NT2/D1 (cell line): ENCODE data around the gene TGFB3.

Experiments used
- DNase-seq: peaks from one replicate; pipeline ENCODE4 v3.0.0-alpha.2; 2011; ENCODE audit warnings: low read depth, low spot score
- H3K27me3 ChIP-seq: 2 replicates; pipeline ENCODE4 v1.6.0; 2011; ENCODE audit warnings: mild to moderate bottlenecking; ENCODE audit not compliant: insufficient read length, insufficient read depth
- H3K36me3 ChIP-seq: 2 replicates; pipeline ENCODE4 v1.6.1; 2011; ENCODE audit warnings: mild to moderate bottlenecking, low read length, mixed read lengths; ENCODE audit not compliant: insufficient read depth, insufficient read length
- H3K4me1 ChIP-seq: 2 replicates; pipeline ENCODE4 v1.5.1; 2011; ENCODE audit not compliant: insufficient read depth, insufficient read length
- H3K4me3 ChIP-seq: 2 replicates; pipeline ENCODE4 v1.5.1; 2011; ENCODE audit warnings: low read depth; ENCODE audit not compliant: insufficient read length
- H3K9ac ChIP-seq: 2 replicates; pipeline ENCODE4 v1.6.0; 2011; ENCODE audit warnings: low read depth; ENCODE audit not compliant: insufficient read length
- H3K9me3 ChIP-seq: 2 replicates; pipeline ENCODE4 v1.5.1; 2011; ENCODE audit warnings: mild to moderate bottlenecking, low read length; ENCODE audit not compliant: insufficient read depth
- SUZ12 ChIP-seq: IDR thresholded peaks from 2 replicates; pipeline ENCODE4 v1.6.1; 2011; ENCODE audit not compliant: insufficient read length, insufficient read depth; ENCODE audit errors: extremely low read depth
- YY1 ChIP-seq: IDR thresholded peaks from 2 replicates; pipeline ENCODE4 v1.6.1; 2011; ENCODE audit not compliant: insufficient read length, insufficient read depth
- ZNF274 ChIP-seq: IDR thresholded peaks from 2 replicates; pipeline ENCODE4 v1.6.1; 2011; ENCODE audit warnings: mild to moderate bottlenecking, low read depth, low read length

TGFB3 gene

GRCh38 chr14:75946785-75947184 is 35.0 kb downstream of the TGFB3 start:
- Histone ChIP-seq H3K9ac (no peak overlapping the region), H3K9me3 (no peaks in the 10 kb centered on the region), H3K4me1 (no peaks in the 10 kb centered on the region), H3K36me3 (no peaks in the 10 kb centered on the region), H3K27me3 (no peaks in the 10 kb centered on the region), H3K4me3 (no peak overlapping the region)
- DNase-seq: no peak
- TF ChIP-seq ZNF274 (no peak), YY1 (no peak), SUZ12 (no peak)

GRCh38 chr14:75944607-75945241 is 37.1 kb downstream of the TGFB3 start:
- Histone ChIP-seq H3K9ac (no peak overlapping the region), H3K27me3 (no peaks in the 10 kb centered on the region), H3K36me3 (no peaks in the 10 kb centered on the region), H3K4me3 (no peak overlapping the region), H3K4me1 (no peaks in the 10 kb centered on the region), H3K9me3 (no peaks in the 10 kb centered on the region)
- no peak for DNase-seq
- TF ChIP-seq ZNF274: no peak
- TF ChIP-seq YY1: no peak
- TF ChIP-seq SUZ12: no peak

GRCh38 chr14:75941030-75941429 is 40.8 kb downstream of the TGFB3 start:
- Histone ChIP-seq H3K9ac (no peak overlapping the region), H3K4me3 (no peak overlapping the region), H3K9me3 (no peaks in the 10 kb centered on the region), H3K4me1 (no peaks in the 10 kb centered on the region), H3K27me3 (no peaks in the 10 kb centered on the region), H3K36me3 (no peaks in the 10 kb centered on the region)
- no peak for TF ChIP-seq ZNF274
- TF ChIP-seq SUZ12: no peak
- TF ChIP-seq YY1: no peak
- DNase-seq: no peak

- Histone ChIP-seq H3K9ac (no peak overlapping the region), H3K9me3 (no peaks in the 10 kb centered on the region), H3K4me3 (no peak overlapping the region), H3K36me3 (no peaks in the 10 kb centered on the region), H3K27me3 (no peaks in the 10 kb centered on the region), H3K4me1 (no peaks in the 10 kb centered on the region)
- no peak for DNase-seq
- TF ChIP-seq YY1 (no peak), SUZ12 (no peak), ZNF274 (no peak)
These were observed 42.6 kb downstream of the TGFB3 start for GRCh38 chr14:75939200-75939599.

GRCh38 chr14:75934998-75935628 is 46.7 kb downstream of the TGFB3 start:
- DNase-seq: no peak
- Histone ChIP-seq H3K4me3 (no peak overlapping the region), H3K36me3 (peaks cover 5% of the 10 kb centered on the region), H3K27me3 (no peaks in the 10 kb centered on the region), H3K4me1 (no peaks in the 10 kb centered on the region), H3K9ac (no peak overlapping the region), H3K9me3 (no peaks in the 10 kb centered on the region)
- TF ChIP-seq ZNF274: no peak

- H3K9ac ChIP-seq: no peak overlapping the region
- peaks cover 5% of the 10 kb centered on the region for H3K36me3 ChIP-seq
- H3K4me1 ChIP-seq: no peaks in the 10 kb centered on the region
- no peak for DNase-seq
- TF ChIP-seq SUZ12: no peak
- TF ChIP-seq YY1: no peak
- TF ChIP-seq ZNF274: no peak
- no peaks in the 10 kb centered on the region for H3K27me3 ChIP-seq
- H3K9me3 ChIP-seq: no peaks in the 10 kb centered on the region
- H3K4me3 ChIP-seq: no peak overlapping the region
These were observed 48.0 kb downstream of the TGFB3 start for GRCh38 chr14:75933712-75934296.

- Histone ChIP-seq H3K36me3 (peaks cover 3% of the 10 kb centered on the region), H3K9ac (no peak overlapping the region), H3K9me3 (no peaks in the 10 kb centered on the region; the same call in 1 of the 2 replicates), H3K27me3 (no peaks in the 10 kb centered on the region), H3K4me3 (no peak overlapping the region), H3K4me1 (no peaks in the 10 kb centered on the region)
- TF ChIP-seq YY1 (no peak), SUZ12 (no peak), ZNF274 (no peak)
- no peak for DNase-seq
These were observed 53.1 kb downstream of the TGFB3 start for GRCh38 chr14:75928690-75929181.
